Endothelial cell of umbilical vein (primary cell): Measurements from ENCODE around the gene UBE2E1. TPM values are rescaled to one million over a fixed set of nuclear protein-coding genes. Genes with fewer than 3 reads are reported as not detected.

Experiments
- Bru-seq: library from RNA; stranded (reverse); fragments of 400-500 nt; gene quantifications from one replicate; lab custom pipeline; 2021; lab: Mats Ljungman, UMichigan
- BruChase-seq, 2 experiments: library from RNA; stranded (reverse); fragments of 400-500 nt; gene quantifications; one replicate each; lab custom pipeline; 2021; lab: Mats Ljungman, UMichigan
- BruUV-seq: library from RNA; stranded (reverse); fragments of 400-500 nt; replicated peaks from 2 replicates; lab custom pipeline; 2021; lab: Mats Ljungman, UMichigan
- CTCF ChIA-PET: fragments of 300-600, 350-600 bp; sonication (Branson Sonifier 250); formaldehyde crosslinking; loops from one replicate; lab custom pipeline; 2021; ENCODE audit warnings: antibody characterized with exemption, inconsistent platforms; lab: Charles Lee
- POLR2A ChIA-PET: fragments of 300-600, 350-600 bp; sonication (Branson Sonifier 250); formaldehyde crosslinking; loops from one replicate; lab custom pipeline; 2021; ENCODE audit warnings: antibody characterized with exemption, inconsistent platforms; lab: Charles Lee
- DNase-seq: peaks from one replicate; pipeline ENCODE4 v3.0.0-alpha.2; 2011; ENCODE audit warnings: low read depth, low spot score
- FAIRE-seq: peaks from 2 replicates; lab custom pipeline; 2011; peaks lifted over from hg19 to GRCh38; lab: Jason Lieb, UNC
- H2AFZ ChIP-seq: 2 replicates; pipeline ENCODE4 v1.6.0; 2012; ENCODE audit warnings: low read depth, low read length, control low read depth, inconsistent platforms
- H3K27ac ChIP-seq: 2 replicates; pipeline ENCODE4 v1.5.1; 2011; ENCODE audit warnings: low read depth, mild to moderate bottlenecking, control low read depth, low read length, moderate library complexity; ENCODE audit not compliant: insufficient read depth
- H3K27me3 ChIP-seq, 2 experiments: 2 replicates each; pipeline versions ENCODE4 v1.6.0 to v1.6.1; 2011; ENCODE audit warnings: low read length in 2 of 2, mixed read lengths in 1 of 2; ENCODE audit not compliant: control insufficient read depth in 2 of 2, insufficient read depth in 2 of 2
- H3K36me3 ChIP-seq, 2 experiments: 2 replicates in 1 of 2; 3 replicates in 1 of 2; pipeline ENCODE4 v1.5.1; 2011; ENCODE audit warnings: low read length in 2 of 2, mild to moderate bottlenecking in 1 of 2, moderate library complexity in 1 of 2; ENCODE audit not compliant: control insufficient read depth in 2 of 2, insufficient read depth in 2 of 2; ENCODE audit errors: extremely low read depth in 1 of 2
- H3K4me1 ChIP-seq: 3 replicates; pipeline ENCODE4 v1.5.1; 2011; ENCODE audit warnings: mild to moderate bottlenecking, low read length; ENCODE audit not compliant: control insufficient read depth, insufficient read depth; ENCODE audit errors: extremely low read depth
- H3K4me2 ChIP-seq: 2 replicates; pipeline ENCODE4 v1.6.1; 2011; ENCODE audit warnings: low read length, control low read depth, mixed read lengths; ENCODE audit not compliant: insufficient read depth
- H3K4me3 ChIP-seq, 3 experiments: fragments of 200-600 bp in 1 of 3; sonication (generic), shearing (Covaris generic) in 1 of 3; replicated peaks in 1 of 3; 2 replicates each; pipeline ENCODE4 v1.5.1; 2011 to 2016; ENCODE audit warnings: control low read depth in 3 of 3, low read length in 3 of 3, mild to moderate bottlenecking in 2 of 3, inconsistent platforms in 1 of 3, low read depth in 1 of 3, moderate library complexity in 1 of 3; ENCODE audit not compliant: insufficient read depth in 1 of 3
- H3K79me2 ChIP-seq: 2 replicates; pipeline ENCODE4 v1.6.0; 2012; ENCODE audit warnings: low read length, inconsistent platforms; ENCODE audit not compliant: control insufficient read depth, insufficient read depth
- H3K9ac ChIP-seq: replicated peaks from 2 replicates; pipeline ENCODE3; 2011; ENCODE audit warnings: low read length, control low read depth; ENCODE audit not compliant: insufficient read depth; ENCODE audit errors: extremely low read depth
- H3K9me1 ChIP-seq: replicated peaks from 3 replicates; pipeline ENCODE4 v1.6.0; 2011; ENCODE audit warnings: mild to moderate bottlenecking, low read length; ENCODE audit not compliant: control insufficient read depth, insufficient read depth; ENCODE audit errors: extremely low read depth
- H3K9me3 ChIP-seq: replicated peaks from 2 replicates; pipeline ENCODE4 v1.5.1; 2012; ENCODE audit warnings: low read length, inconsistent platforms; ENCODE audit not compliant: control insufficient read depth, insufficient read depth
- H4K20me1 ChIP-seq: replicated peaks from 2 replicates; pipeline ENCODE3; 2011; ENCODE audit warnings: mild to moderate bottlenecking, low read length; ENCODE audit not compliant: control insufficient read depth, insufficient read depth; ENCODE audit errors: extremely low read depth
- CTCF ChIP-seq, 2 donors: IDR thresholded peaks; 1 replicate in 1 of 2; 2 replicates in 1 of 2; pipeline ENCODE4 v1.5.1; 2011; ENCODE audit warnings: low read length in 2 of 2, mild to moderate bottlenecking in 2 of 2, moderate library complexity in 2 of 2, control low read depth in 1 of 2, inconsistent platforms in 1 of 2, low read depth in 1 of 2; ENCODE audit not compliant: insufficient read depth in 1 of 2; ENCODE audit errors: extremely low read depth in 1 of 2
- EZH2 ChIP-seq: IDR thresholded peaks from 2 replicates; pipeline ENCODE4 v1.6.1; 2012; ENCODE audit warnings: borderline replicate concordance, low read depth, mild to moderate bottlenecking, moderate library complexity, low read length, inconsistent platforms; ENCODE audit not compliant: severe bottlenecking
- FOS ChIP-seq: IDR thresholded peaks from 2 replicates; pipeline ENCODE4 v1.6.1; 2011; ENCODE audit warnings: mild to moderate bottlenecking, low read length, moderate library complexity, borderline replicate concordance; ENCODE audit not compliant: insufficient read depth
- JUN ChIP-seq: IDR thresholded peaks from 2 replicates; pipeline ENCODE4 v1.6.1; 2011; ENCODE audit warnings: borderline replicate concordance, low read depth; ENCODE audit not compliant: insufficient read length, insufficient read depth
- MAX ChIP-seq: IDR thresholded peaks from 2 replicates; pipeline ENCODE4 v1.6.1; 2011; ENCODE audit not compliant: insufficient read depth, insufficient read length
- MYC ChIP-seq: IDR thresholded peaks from one replicate; pipeline ENCODE4 v1.6.1; 2011; ENCODE audit warnings: mild to moderate bottlenecking, low read depth, low read length
- POLR2A ChIP-seq: IDR thresholded peaks from 2 replicates; pipeline ENCODE4 v1.6.1; 2012; ENCODE audit warnings: low read depth, mild to moderate bottlenecking, control low read depth, low read length
- POLR2AphosphoS5 ChIP-seq: IDR thresholded peaks from 2 replicates; pipeline ENCODE4 v1.6.1; 2012; ENCODE audit warnings: low read depth, mild to moderate bottlenecking, control low read depth, low read length, moderate library complexity; ENCODE audit not compliant: insufficient read depth
- dilution Hi-C: fragments of 300-500 bp; cut with MboI; formaldehyde crosslinking; loops from one replicate; pipeline ENCODE4 v1.15.0; 2019; ENCODE audit warnings: low sequenced_read_pairs; ENCODE audit not compliant: extremely low pct_ligation_motif_present
- intact Hi-C: fragments of 100-400 bp; cut with micrococcal nuclease; formaldehyde crosslinking; loops from one replicate; pipeline ENCODE4 v1.10.0; 2022
- long read RNA-seq: library from polyadenylated mRNA; stranded (forward); transcript quantifications from one replicate; pipeline ENCODE4 v2.0.0, GENCODE V29; 2021
- polyA minus RNA-seq, 3 experiments: library from RNA; depleted of rRNA, polyadenylated mRNA; stranded (reverse); fragments of >200 nt; gene quantifications; 1 replicate in 1 of 3; 2 replicates in 2 of 3; pipeline ENCODE4 v1.2.3, GENCODE V29; 2011
- polyA plus RNA-seq, 4 experiments: library from polyadenylated mRNA; depleted of rRNA in 3 of 4; stranded (reverse) in 3 of 4; unstranded in 1 of 4; fragments of >200 nt; gene quantifications; 2 replicates each; pipeline versions ENCODE4 v1.2.1 to v1.2.3, GENCODE V29; 2011 to 2012; ENCODE audit warnings: missing spikeins in 1 of 4
- total RNA-seq: library from RNA; stranded (reverse); gene quantifications from 2 replicates; pipeline ENCODE4 v1.2.3, GENCODE V29; 2021

The UBE2E1 gene
- total RNA-seq (114 TPM in 2 replicates), polyA plus RNA-seq (54.7 and 72.7 TPM in 2 replicates), polyA minus RNA-seq (65.2 and 77.5 TPM in 2 replicates), Bru-seq, nascent RNA (percentile 92 among the genes with signal in this experiment), BruChase-seq, experiment 1, labeled RNA remaining after a 6-hour chase (percentile 89 among the genes with signal in this experiment), BruChase-seq, experiment 2, labeled RNA remaining after a 2-hour chase (percentile 94 among the genes with signal in this experiment)
- 85.2 and 94.6 TPM in 2 replicates for polyA plus RNA-seq (2011; cell fraction: cytosol; rRNA removed)
- polyA plus RNA-seq (2011; cell fraction: nucleus; rRNA removed), result 81.5 and 97.3 TPM in 2 replicates
- 104 and 137 TPM in 2 replicates for polyA plus RNA-seq (2012)
- polyA minus RNA-seq (2011; cell fraction: cytosol; rRNA and poly(A)+ RNA removed), result 18.4 TPM
- polyA minus RNA-seq (2011; cell fraction: nucleus; rRNA and poly(A)+ RNA removed), result 61.3 and 72.7 TPM in 2 replicates
- long read RNA-seq, partial matches to known transcripts, result 15 of 19 reads
- long read RNA-seq, other reads (novel, unspliced or antisense), result 2 of 19 reads

GRCh38 chr3:23805633-23806533 is at the start of gene UBE2E1:
Gene UBE2E1, plus strand, starts transcription at chr3:23805955. Its CDS starts 1,315 bp downstream, at chr3:23807270.
- Histone ChIP-seq H3K4me1 (peaks cover 25% of the 10 kb centered on the region), H3K9me1 (no peaks in the 10 kb centered on the region), H3K9me3 (no peaks in the 10 kb centered on the region), H3K36me3 (no peaks in the 10 kb centered on the region), H3K9ac (peak within 1 kb of the TSS; percentile 67), H3K27ac (peak within 1 kb of the TSS; percentile 42), H2AFZ (peak within 1 kb of the TSS; percentile 96), H3K79me2 (peaks cover 35% of the 10 kb centered on the region), H4K20me1 (no peaks in the 10 kb centered on the region), H3K27me3 (no peaks in the 10 kb centered on the region), H3K4me3 (peak within 1 kb of the TSS; percentile 81 to 95 (median 94)), H3K4me2 (peak within 1 kb of the TSS; percentile 88)
- BruUV-seq, result no TSS peak
- DNase-seq (peak; percentile 55), FAIRE-seq (no peak)
- intact Hi-C loops (loop anchor here (2.0 to 10.0 kb wide), 4 partner anchors 69 to 604 kb away; partner anchors contain the start of genes NR1D2 and UBE2E2), dilution Hi-C loops (no loop called here)
- ChIA-PET CTCF (interaction anchor here (0.6 kb wide), 1 partner anchor 93 kb away, joined by 3 read pairs; no protein-coding TSS in a partner anchor), POLR2A (no interaction called here)
- no peak for TF ChIP-seq JUN
- TF ChIP-seq POLR2AphosphoS5, result peak; percentile 71
- no peak for TF ChIP-seq FOS
- no peak for TF ChIP-seq EZH2
- peak in 1 of 2 donors; percentile 4 for TF ChIP-seq CTCF (IDR thresholded peaks at IDR 0.05; ENCODE audit: extremely low read depth in 1 of 2, insufficient read depth in 1 of 2, low read depth in 1 of 2, low read length in 2 of 2)
- peak; percentile 56 for TF ChIP-seq POLR2A
- peak; percentile 45 for TF ChIP-seq MYC
- no peak for TF ChIP-seq MAX
